ENCODE measurements around the gene TMEM272.

GRCh38 chr13:51838240-51838846, 6.6 kb downstream of the TMEM272 start:
- TF ChIP-seq CTCF (IDR thresholded peaks at IDR 0.05) (no peak), ZFX (IDR thresholded peaks at IDR 0.05; ENCODE audit: borderline replicate concordance) (no peak)
